ENCODE measurements around the gene SIGMAR1.
A peak's percentile ranks its signal among the peaks of the same experiment; 100 is the strongest.

The SIGMAR1 gene

DNA sequence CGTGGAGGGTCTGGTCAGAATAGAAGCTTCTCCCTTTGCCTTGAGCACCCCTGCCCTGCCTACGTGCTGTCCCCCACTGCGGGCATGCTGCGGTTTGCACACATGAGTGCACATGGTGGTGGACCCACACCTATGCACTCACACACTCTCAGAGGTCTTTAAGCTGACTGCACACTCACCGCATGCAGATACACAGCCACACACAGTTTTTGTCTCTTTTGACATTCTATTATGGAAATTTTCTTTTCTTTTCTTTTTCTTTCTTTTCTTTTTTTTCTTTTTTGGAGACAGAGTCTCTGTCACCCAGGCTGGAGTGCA, 8.1 kb downstream of the SIGMAR1 start:
- no peak for DNase-seq

DNA sequence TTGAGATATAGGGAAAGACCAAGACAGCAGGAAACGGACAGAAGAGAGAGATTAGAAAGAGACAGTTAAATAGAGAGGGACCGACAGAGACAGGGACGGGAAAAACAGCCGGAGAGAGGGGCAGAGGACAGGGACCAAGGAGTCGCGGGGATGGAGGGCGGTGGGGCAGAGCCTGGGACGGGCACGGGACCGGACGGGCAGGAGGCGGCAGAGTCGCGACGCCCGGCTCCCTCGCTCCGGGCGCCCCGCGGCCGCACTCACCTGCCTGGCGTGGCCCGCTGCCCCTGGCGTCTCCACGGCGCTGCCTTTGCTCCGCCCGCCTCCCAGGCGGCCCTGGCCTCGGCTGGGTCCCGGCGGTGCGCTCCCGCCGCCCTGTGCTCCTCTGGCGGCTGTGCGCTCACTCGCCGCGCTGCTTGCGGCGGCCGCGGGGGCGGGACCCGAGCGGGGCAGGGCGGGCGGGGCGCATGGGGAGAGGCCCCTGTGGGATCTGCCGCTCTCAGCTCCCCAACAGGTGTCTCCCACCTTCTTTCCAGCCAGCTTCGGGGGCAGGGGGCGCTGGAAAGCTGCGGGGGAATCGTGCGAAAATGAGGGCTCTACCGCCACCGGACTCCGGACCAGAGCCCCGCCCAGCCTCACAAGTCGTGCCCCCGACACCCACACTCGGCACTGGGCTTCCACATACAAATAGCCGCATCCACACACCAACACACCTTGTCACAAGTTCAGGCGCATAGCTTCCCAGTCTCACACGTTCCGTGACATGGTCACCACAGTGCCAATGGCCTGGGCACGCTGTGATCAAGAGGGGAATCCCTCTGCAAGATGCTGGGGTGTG, 8.7 kb downstream of the SIGMAR1 start, which contains the start of gene ARID3C:
Gene ARID3C, minus strand, starts transcription at position 411 of the 835 bp plus-strand sequence. CDS start 1,052 bp downstream, outside the sequence.
- peak; percentile 52 for DNase-seq

DNA sequence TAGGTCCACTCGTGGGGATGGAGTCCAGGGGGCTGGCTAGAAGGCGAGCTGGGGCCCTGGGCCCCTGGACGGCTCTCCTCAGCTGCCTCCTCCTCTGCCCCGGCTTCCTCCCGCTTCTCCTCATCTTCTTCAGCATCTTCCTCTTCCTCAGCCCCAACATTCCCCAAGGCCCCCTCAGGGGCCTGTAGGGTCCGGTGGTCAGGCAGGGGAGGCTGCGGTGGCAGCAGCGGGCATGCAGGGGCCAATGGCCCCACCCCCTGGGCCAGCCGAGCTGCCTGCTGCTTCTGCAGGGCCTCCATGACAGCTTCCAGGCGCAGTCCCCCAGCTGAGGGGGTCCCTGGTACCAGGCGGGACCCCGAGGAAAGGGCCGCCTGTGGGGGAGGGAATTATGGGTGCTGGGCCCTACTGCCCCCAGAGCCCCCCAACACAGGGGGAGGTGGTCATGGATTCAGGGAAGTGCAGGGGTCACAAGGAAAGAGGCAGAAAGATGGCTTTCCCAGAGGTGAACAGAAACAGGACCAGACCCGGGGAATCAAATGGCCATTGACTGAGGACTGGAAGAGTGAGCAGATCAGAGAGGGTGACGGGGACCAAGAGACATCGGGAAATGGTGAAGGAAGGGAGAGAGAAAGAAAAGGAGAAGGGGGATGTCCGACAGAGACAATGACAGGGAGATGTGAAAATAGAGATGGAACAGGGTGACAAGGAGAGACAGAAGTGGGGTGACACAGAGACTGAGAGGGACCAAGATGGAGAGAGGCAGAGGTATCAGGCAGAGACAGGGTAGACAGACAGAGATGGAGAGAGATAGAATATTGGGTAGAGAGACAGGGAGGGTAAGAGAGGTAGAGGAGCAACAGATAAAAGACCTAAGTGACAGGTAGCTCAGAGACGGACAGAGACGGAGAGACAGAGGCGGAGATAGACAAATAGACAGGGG, 9.6 kb downstream of the SIGMAR1 start:
- no peak for DNase-seq

DNA sequence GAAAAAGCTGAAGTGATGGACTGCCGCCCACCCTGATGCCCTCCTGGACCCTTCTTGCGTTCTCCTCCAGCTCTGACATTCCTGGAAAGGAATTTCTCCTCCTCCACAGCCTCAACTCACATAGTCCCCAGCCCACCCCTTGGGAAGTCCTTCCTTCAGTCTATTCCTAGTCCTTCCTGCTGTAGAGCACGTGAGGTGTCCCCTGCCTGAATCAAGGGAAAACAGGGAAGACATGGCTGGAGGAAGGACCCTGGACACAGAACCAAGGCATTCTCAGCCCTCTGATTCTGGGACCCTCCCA, 12.5 kb downstream of the SIGMAR1 start:
- DNase-seq: no peak

DNA sequence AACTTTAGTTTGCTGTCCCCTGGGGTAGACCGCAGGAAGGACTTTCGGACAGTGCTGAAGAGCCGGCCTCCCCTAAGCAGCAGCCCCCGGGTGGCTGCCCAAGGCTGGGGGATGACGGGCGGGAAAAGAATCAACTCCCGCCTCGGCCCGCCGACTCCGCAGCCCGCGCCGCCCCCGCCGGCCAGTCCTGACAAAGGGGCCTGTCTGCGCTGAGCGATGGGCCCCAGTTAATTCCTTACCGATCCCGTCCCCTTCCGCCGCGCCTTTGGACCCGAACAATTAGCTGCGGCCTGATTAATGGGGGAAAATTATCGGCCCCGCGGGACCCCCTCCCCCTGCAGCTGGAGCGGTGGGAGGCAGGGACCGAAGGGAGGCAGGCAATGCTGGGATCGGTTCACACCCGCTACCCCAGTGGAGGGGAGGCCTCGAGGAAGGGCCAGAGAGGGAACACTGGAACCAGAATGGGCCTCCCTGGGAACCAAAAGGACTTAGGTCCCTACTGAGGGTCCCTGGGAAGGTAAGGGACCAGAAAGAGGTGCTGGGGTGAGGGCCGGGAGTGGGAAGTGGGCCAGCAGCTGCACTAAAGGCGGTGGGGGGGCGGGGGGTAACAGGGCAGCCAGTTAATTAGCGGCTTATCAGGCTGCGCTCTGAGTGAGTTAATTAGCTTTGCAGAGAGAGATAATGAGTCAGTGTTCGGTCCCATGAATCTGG, 13.0 kb downstream of the SIGMAR1 start:
- no peak for DNase-seq

DNA sequence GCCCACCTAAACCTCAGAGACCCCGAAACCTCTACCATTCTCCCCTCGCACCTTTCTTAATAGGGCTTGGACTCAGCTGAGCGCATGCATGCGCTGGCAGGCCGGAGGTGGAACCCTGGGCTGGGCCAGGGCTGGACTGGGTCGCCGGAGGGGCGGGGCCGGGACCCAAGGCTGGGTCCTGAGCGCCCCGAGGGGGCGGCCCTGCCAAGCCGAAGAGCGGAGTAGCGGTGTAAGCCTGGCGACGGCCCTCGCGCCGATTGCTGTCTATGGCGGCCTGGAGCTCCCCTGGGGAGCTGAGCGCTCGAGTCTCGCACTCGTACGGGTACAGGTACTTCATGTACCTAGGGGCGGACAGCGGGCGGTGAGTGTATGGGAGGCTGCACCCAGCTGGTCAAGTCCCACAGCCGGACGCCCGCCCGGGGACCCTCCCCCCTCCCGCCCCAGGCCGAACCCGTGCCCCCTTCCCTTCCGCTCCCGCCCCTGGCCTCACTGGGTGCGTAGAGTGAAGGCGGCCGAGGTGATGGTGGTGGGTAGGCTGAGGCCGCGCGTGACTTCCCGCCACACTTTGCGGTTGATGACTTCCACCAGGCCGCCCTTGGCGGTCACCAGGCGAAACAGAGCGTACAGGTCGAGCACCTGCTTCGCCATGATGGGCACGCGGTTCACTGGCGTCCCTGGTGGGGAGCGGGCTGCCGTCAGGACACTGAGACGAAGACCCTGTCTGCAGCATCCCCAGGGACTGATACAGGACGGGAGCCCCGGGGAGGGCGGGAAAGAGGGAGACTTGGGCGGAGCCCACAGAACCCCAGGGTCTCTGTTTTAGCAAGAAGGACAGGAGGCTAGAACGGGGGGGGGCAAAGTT, 14.0 kb downstream of the SIGMAR1 start:
- DNase-seq: no peak

DNA sequence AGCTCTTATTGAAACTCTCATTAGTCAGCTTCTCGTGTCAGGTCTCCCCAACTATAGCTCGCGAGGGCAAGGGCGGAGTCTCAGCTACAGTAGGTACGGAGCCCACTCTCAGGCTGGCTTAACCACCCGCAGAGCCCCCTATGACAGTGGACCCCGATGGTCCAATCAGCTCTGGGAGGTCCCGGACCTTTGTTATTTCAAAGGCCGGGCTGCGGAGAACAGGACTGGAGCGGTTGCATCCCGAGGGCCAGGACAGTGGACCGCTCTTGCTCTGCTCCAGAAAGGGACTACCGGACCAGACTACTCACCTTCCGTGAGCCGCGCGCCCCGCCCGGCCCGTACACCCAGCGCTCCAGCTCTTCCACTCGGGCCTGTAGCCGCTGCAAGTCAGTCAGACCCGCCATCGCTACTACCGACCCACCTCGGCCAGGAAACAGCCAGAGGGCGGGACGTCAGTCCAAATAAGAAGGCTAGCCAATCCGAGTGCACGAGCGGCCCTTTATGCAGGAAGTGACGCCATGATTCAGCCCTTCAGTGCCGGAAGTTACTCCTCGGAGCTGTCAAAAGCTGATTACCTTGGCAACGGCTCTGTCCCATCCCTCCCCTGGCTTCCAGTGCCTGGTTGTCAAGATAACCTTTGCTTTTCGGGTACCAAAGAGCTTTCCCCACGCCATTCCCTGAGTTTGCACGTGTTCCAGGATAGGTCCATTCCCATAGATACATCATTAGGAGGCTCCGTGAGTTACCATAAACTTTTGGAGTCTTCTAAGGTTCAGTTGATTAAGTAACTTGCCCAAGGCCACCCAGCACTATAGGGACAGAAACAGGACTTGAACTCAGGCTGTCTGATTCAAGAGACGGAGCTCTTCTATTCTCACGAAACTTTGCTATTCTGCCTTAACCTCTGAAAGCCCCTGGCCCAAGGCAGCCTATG, 17.3 kb downstream of the SIGMAR1 start, which contains the start of gene DCTN3:
Gene DCTN3, minus strand, starts transcription at position 435 of the 934 bp plus-strand sequence. Its CDS starts 31 bp downstream, at position 404.
- DNase-seq: peak; percentile 82

DNA sequence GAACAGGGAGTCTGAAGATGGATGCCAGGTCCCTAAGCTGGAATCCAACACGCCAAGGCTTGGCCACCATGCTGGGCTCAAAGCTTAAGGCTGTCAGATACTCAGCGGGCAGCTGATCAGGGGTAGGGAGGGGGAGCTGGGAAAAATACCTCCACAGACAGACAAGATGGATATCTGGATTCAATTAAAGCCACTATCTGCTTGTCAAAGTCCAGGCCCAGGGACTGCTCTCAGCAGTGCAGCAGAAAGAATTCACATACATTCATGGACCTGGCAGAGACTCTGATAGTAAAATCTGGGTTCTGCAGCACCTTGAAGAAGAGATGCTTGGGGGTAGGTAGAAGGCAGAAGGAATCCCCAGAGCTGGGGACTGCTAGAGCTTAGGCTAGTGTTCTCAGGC, 22.5 kb downstream of the SIGMAR1 start:
- no peak for DNase-seq

DNA sequence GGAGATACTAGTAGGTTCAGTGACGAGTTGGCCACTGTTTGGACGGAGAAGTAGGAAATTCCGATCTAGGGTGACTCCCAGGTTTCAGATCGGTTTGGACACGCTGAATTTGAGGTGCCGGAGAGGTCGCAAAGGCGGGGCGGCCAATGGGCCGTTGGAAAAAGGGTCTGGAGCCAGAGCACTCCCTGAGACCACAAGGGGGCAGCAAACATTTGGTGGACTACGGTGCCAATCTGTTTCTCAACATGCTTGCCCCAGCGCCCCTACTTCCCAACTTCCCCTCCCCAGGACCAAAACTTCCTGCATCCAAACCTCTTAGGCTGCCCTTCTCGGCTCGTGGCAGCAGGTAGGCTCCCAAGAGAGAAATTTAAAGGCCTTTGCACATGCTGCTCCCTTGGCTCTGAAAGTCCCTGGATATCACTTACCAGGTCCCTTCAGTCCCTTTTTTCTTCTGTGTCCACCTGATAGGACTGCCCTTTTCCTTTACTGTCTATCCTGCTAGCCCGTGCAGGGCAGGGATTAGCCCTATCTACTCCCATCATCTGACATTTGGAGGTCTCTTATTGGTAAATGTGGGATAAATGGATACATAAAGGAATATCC, 24.7 kb downstream of the SIGMAR1 start:
- DNase-seq: peak; percentile 57

DNA sequence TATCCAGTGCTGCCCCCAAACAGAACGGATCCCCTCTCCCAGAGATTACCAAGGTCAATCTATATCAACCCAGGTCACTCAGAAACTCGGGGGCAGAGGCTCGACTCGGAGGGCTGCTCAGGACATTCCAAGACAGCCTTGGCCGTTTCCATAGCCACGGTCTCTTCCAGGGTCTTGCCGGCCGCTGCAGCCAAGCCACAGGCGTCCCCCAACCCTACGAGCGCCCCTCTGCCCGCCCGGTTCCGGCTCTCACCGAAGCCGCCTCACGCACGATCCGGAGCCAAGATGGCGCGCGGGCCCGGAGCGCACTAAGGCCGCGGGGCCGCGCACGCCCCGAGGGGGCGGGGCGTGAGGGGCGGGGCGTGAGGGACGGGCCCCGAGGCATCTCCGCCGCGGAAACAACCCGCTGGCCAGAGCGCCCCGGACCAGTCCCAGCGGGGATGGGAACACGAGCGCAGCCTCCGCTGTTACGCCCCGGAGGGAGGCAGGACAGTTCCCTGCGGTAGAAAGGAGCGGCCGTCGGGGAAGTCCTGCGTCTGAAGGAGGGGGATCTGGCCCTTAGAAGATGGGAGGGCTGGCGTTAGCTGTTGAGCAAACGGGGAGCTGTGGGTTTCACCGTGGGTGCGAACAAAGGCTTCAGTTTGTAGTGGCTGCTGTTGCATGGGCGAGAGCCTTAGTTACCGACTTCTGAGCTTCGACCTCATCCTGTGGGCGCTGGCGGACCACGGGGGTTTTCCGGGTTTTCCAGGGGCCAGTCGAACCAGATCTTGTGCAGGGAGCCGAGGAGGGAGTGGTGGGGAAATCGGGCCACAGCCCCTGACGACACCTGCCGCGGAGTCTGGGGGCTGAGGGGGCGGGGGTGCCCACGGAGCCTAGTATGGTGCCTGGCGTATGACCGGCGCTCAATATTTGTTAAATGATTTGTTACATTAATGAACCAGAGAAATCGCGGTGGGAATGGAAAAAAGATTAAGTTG, 25.5 kb downstream of the SIGMAR1 start, which contains the start of gene RPP25L:
Gene RPP25L, minus strand, starts transcription at position 287 of the 977 bp plus-strand sequence. CDS start 801 bp downstream, outside the sequence.
- peak; percentile 87 for DNase-seq

DNA sequence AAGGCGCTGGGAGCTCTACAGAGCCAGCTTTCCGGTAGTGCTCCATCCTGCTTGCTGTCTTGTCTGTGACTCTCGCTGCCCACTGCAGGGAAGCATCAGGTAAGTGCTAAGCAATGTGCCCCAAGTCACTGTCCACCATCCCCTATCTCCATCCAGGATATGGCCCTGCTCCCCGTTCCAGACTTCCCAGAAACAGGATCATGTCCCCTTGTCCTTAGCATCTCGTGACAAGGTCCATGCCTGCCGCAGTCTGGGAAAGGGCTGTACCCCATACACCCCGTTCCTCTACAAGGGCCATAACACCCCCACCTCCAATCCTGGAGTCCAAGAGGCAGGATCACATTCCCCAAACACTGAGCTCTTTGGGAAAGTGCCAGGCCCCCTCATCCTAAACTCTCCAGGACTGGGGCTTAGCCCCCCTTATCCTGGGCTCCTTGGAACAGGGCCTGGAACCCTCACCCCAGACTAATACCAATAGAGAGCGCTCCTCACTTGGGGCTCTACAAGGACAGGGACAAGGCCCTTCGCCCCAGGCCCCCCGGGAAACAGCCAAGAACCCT, 26.3 kb downstream of the SIGMAR1 start:
- no peak for DNase-seq

DNA sequence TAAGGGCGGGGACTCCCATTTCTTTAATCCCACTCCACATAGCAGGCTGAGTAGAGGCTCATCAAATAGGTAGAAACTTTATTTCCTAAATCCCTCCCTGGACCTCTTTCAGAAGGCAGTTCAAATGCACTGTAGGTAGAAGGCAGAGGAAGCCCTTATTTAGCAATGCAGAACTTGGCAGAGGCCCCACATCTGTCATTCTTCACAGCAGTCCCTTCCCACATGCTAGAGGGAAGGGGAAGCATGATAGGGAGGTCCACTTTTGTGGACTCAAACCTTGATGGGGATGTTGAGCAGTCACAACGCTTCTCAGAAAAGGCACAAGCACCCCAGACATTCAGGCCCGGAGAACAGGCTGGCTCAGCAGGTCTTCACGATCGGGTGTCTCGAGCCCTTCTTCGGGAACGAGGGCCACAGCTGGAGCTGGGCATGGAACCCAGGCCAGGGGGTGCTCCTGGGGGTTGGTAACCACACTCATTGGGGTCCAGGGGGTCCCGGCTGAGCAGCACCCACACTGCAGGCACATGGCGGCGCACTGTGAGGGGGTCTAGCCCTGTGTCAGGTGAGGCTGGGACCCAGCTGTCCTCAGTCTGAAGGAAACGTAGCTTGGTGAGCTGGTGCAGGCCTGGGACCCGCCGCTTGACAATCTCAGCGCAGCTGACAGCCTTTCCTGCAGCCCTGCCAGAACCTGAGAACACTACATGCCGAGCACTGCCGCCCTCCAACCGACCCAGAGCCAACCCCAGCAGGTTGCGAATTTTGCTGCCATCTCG, 27.0 kb downstream of the SIGMAR1 start:
- no peak for DNase-seq

DNA sequence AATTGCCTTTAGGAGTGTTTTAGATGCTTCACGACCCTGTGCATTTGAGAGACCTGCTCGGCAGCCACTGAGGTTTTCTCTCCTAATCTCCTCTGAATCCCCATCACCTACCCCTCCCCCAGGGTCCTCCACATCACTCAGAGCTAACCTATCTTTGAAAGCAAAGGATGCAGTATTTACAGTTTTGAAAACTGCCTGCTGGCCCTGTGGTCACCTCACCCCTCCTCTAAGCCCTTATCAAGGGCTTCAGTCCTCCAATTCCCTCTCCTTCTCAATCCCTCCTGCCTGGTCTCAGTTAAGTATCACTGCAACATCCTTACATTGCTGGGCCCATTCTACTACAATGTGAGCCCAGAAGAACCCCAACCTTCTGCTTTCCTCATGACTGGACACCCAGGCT, 30.3 kb downstream of the SIGMAR1 start:
- DNase-seq: no peak

DNA sequence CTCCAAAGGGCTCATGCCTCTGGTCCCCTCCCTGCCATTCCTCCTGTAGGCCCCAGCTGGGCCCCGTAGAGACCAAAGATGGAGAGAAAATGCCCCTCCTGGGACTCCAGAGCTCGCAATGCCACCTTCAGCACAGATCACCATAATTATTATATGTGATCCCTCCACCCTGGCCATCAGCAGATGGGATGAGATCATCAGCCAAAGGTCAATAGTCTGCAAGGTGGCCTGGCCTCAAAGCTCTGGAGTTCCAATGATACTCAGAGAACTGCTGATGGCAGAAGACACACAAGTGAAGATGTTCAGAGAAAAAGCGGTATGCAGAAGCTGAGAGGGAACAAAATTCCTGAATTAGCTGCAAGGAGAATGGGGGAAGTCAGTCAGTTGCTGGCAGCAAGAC, 30.7 kb downstream of the SIGMAR1 start:
- no peak for DNase-seq

DNA sequence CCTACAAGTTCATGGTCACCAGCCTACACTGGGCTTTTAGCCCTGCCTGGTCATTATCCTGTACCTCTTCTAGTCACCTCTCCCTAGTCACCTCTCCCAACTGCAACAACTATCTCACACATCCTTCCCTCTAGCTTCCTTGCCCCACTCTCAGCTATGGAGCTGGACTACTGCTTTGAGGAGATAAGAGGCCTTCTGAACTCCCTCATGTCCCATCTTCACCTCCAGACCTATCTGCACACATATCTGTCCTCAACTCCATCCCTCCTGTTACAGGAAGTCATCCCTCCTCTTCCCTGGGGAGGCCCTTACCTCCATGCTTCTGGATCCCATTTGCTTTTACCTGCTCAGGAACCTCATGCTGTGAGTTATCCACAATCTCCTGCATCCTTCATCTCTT, 31.4 kb downstream of the SIGMAR1 start:
- no peak for DNase-seq

DNA sequence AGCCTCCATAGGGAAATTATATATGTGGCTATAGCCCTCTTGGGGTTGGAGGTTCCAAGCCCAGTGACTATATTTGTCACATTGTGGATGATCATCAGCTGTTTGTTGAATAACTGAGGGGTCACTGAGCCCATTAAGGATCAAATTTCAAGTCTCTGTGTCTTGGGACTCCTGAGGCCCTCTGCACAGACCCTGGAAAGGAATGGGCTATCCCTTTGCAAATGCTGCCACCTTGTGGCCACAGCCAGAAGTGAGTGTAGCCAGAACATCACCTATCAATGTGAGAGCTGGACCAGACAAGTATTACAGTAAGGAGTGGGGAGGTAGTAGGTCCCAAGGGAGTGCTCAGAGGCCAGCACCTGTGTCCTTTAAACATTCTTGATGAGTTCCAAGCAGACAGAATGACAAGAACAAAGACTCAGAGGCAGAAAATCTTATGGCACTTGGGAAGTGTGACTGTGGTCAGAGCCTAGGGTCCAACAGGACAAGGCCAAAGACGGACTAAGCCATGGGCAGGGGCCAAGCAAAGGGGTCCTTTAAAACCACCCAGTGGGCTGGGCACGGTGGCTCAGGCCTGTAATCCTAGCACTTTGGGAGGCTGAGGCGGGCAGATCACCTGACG, 33.9 kb downstream of the SIGMAR1 start:
- DNase-seq: peak; percentile 79

DNA sequence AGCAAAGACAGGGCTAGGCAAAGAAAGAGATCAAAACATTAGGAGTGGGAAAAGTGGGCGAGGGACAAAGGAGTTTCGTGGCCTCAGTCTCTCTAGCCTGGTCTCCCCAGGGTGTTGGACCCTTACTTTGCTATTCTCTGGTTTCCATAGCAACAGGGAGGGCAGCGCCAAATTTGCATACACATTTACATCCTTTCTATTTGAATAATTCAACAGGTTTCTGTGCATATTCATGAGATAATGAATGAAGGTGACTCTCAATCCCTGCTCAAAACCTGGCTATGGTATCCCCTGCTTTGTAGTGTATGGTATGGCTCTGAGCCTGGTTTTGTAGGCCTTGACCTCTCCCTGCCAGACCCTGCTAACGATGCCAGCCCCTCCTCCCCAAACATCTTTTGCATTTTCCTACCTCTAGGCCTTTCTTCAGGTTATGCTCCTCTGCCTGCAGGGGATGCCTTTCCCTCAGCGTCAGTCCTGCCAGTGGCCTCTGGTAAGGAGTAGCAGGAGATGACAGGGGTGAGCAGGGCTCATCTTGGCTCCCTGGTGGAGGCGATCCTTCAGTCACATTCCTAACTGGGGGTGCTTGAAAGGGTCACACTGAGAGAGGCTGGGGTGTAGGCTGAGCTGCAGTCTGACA, 35.5 kb downstream of the SIGMAR1 start:
- DNase-seq: no peak

Measured in stimulated activated CD4-positive, alpha-beta T cell treated with anti-CD3 and anti-CD28 coated beads, Interleukin-12 subunit alpha, Interleukin-12 subunit beta, amount 100 ng/mL, for 4 hours (primary cell).